K562 (cell line): ENCODE results near the gene CHST15. TPM values are rescaled to one million over a fixed set of nuclear protein-coding genes. Genes with fewer than 3 reads are reported as not detected.

Experiments used
- ATAC-seq: fragments of 200-7000 bp; cut with Tn5 transposase; 3 replicates; pipeline ENCODE4 v1.9.1; 2020; ENCODE audit warnings: moderate library complexity
- BruUV-seq: library from RNA; stranded (reverse); fragments of 400-500 nt; replicated peaks from 2 replicates; lab custom pipeline; 2021; lab: Mats Ljungman, UMichigan
- CTCF ChIA-PET: fragments of 300-600 bp; formaldehyde crosslinking; extraction: SDS; loops from one replicate; lab custom pipeline; 2021; ENCODE audit warnings: low intra/inter-chr PET ratio; lab: Yijun Ruan, JAX
- POLR2A ChIA-PET: fragments of 300-600, 350-650 bp; sonication (Branson Sonifier 250); formaldehyde crosslinking; extraction: SDS; loops from one replicate; lab custom pipeline; 2021; ENCODE audit warnings: antibody characterized with exemption, inconsistent platforms; lab: Yijun Ruan, JAX
- DNase-seq, 4 experiments: peaks; one replicate each; pipeline versions ENCODE4 v3.0.0 to v3.0.0-alpha.2; 2011 to 2018; ENCODE audit warnings: low spot score in 3 of 4, mixed read lengths in 3 of 4; ENCODE audit errors: extremely low read depth in 1 of 4
- FAIRE-seq: peaks from 2 replicates; lab custom pipeline; 2011; peaks lifted over from hg19 to GRCh38; lab: Jason Lieb, UNC
- H2AFZ ChIP-seq: 2 replicates; pipeline ENCODE4 v1.6.0; 2011; ENCODE audit warnings: low read depth, low read length, control low read depth, inconsistent platforms
- H3K27ac ChIP-seq: fragments of 200-600 bp; 3 replicates; pipeline ENCODE4 v1.8.0; 2011; ENCODE audit warnings: low read depth, mild to moderate bottlenecking, control low read depth, inconsistent platforms, low read length, moderate library complexity, mixed read lengths; ENCODE audit errors: extremely low read depth
- H3K27me3 ChIP-seq, 2 experiments: fragments of 300-600 bp in 1 of 2; 2 replicates in 1 of 2; 3 replicates in 1 of 2; pipeline versions ENCODE4 v1.6.0 to v1.8.0; 2011; ENCODE audit warnings: inconsistent platforms in 2 of 2, low read length in 2 of 2, mild to moderate bottlenecking in 1 of 2, mixed read lengths in 1 of 2, moderate library complexity in 1 of 2; ENCODE audit not compliant: control insufficient read depth in 2 of 2, insufficient read depth in 2 of 2
- H3K36me3 ChIP-seq: fragments of 300-600 bp; 3 replicates; pipeline ENCODE4 v1.8.0; 2011; ENCODE audit warnings: mild to moderate bottlenecking, low read length, inconsistent platforms; ENCODE audit not compliant: control insufficient read depth, insufficient read depth
- H3K4me1 ChIP-seq, 2 experiments: fragments of 200-600 bp in 1 of 2; replicated peaks in 1 of 2; 2 replicates in 1 of 2; 3 replicates in 1 of 2; pipeline versions ENCODE4 v1.5.1 to v1.8.0; 2011; ENCODE audit warnings: inconsistent platforms in 2 of 2, low read length in 2 of 2, mild to moderate bottlenecking in 1 of 2, mixed read lengths in 1 of 2, moderate library complexity in 1 of 2; ENCODE audit not compliant: control insufficient read depth in 2 of 2, insufficient read depth in 2 of 2
- H3K4me2 ChIP-seq: 2 replicates; pipeline ENCODE4 v1.6.1; 2011; ENCODE audit warnings: low read length, control low read depth, inconsistent platforms, mixed read lengths; ENCODE audit not compliant: insufficient read depth
- H3K4me3 ChIP-seq: fragments of 200-600 bp; sonication (generic), shearing (Covaris generic); 2 replicates; pipeline ENCODE4 v1.5.1; 2016; ENCODE audit warnings: control low read depth, inconsistent platforms
- H3K79me2 ChIP-seq: fragments of 200-600 bp; 3 replicates; pipeline ENCODE4 v1.8.0; 2011; ENCODE audit warnings: low read length, inconsistent platforms; ENCODE audit not compliant: control insufficient read depth, insufficient read depth
- H3K9ac ChIP-seq, 2 experiments: 2 replicates each; pipeline versions ENCODE4 v1.6.0 to v1.6.1; 2011; ENCODE audit warnings: low read depth in 2 of 2, low read length in 2 of 2, control low read depth in 1 of 2, inconsistent platforms in 1 of 2, mild to moderate bottlenecking in 1 of 2, mixed read lengths in 1 of 2; ENCODE audit not compliant: insufficient read depth in 1 of 2
- H3K9me1 ChIP-seq: one replicate; pipeline ENCODE4 v1.6.0; 2011; ENCODE audit warnings: inconsistent platforms, mild to moderate bottlenecking, low read length, moderate library complexity; ENCODE audit not compliant: control insufficient read depth, insufficient read depth
- H3K9me3 ChIP-seq: replicated peaks from 2 replicates; pipeline ENCODE4 v1.5.1; 2011; ENCODE audit warnings: low read depth, low read length, inconsistent platforms; ENCODE audit not compliant: control insufficient read depth, insufficient read depth
- H4K20me1 ChIP-seq: replicated peaks from 2 replicates; pipeline ENCODE4 v1.6.1; 2011; ENCODE audit warnings: low read length, inconsistent platforms, mixed read lengths; ENCODE audit not compliant: control insufficient read depth, insufficient read depth
- ARNT ChIP-seq, 2 experiments: fragments of 450-650 bp; IDR thresholded peaks; 2 replicates each; pipeline ENCODE4 v1.6.1; 2016; ENCODE audit warnings: mild to moderate bottlenecking in 1 of 2
- CBFB ChIP-seq: sonication (generic); formaldehyde crosslinking; IDR thresholded peaks from 2 replicates; pipeline ENCODE4 v1.4.0; 2020; ENCODE audit warnings: mild to moderate bottlenecking, missing genetic modification reagents
- CBX1 ChIP-seq: sonication (generic); IDR thresholded peaks from 2 replicates; pipeline ENCODE4 v1.6.1; 2016; ENCODE audit warnings: antibody characterized with exemption, low read depth, mild to moderate bottlenecking
- CREB1 ChIP-seq, 2 experiments: sonication (generic) in 1 of 2; formaldehyde crosslinking in 1 of 2; IDR thresholded peaks; 2 replicates each; pipeline versions ENCODE4 v1.6.1 to v1.8.0; 2012 to 2022; ENCODE audit warnings: inconsistent platforms in 1 of 2, mild to moderate bottlenecking in 1 of 2, missing genetic modification reagents in 1 of 2, moderate library complexity in 1 of 2
- CREBBP ChIP-seq: IDR thresholded peaks from one replicate; pipeline ENCODE4 v1.6.1; 2012; ENCODE audit warnings: low read depth, mild to moderate bottlenecking, control low read depth, inconsistent platforms, low read length
- ESRRA ChIP-seq: fragments of 450-650 bp; IDR thresholded peaks from 2 replicates; pipeline ENCODE4 v1.6.1; 2014; ENCODE audit warnings: low read depth, mild to moderate bottlenecking, moderate library complexity, borderline replicate concordance
- MCM5 ChIP-seq: fragments of 450-650 bp; IDR thresholded peaks from 2 replicates; pipeline ENCODE4 v1.6.1; 2016; ENCODE audit warnings: low read depth
- NBN ChIP-seq: fragments of 450-650 bp; IDR thresholded peaks from 2 replicates; pipeline ENCODE4 v1.6.1; 2016; ENCODE audit warnings: low read depth, mild to moderate bottlenecking
- POLR2B ChIP-seq: fragments of 450-650 bp; IDR thresholded peaks from 2 replicates; pipeline ENCODE4 v1.6.1; 2018; ENCODE audit warnings: low read depth; ENCODE audit not compliant: partially characterized antibody
- POLR2G ChIP-seq: fragments of 200-400 bp; formaldehyde crosslinking; IDR thresholded peaks from 2 replicates; pipeline ENCODE4 v1.6.1; 2017; ENCODE audit warnings: low read depth, mild to moderate bottlenecking, antibody characterized with exemption, low read length, moderate library complexity
- RNF2 ChIP-seq: sonication (generic); IDR thresholded peaks from 2 replicates; pipeline ENCODE4 v1.6.1; 2016
- SMAD1 ChIP-seq: fragments of 150-350 bp; IDR thresholded peaks from 2 replicates; pipeline ENCODE4 v1.6.1; 2014; ENCODE audit warnings: low read length, low read depth; ENCODE audit not compliant: partially characterized antibody
- SMAD3 ChIP-seq: fragments of 450-650 bp; formaldehyde crosslinking; conservative IDR thresholded peaks from 2 replicates; pipeline ENCODE4 v1.4.0; 2020; ENCODE audit warnings: mild to moderate bottlenecking
- SMARCE1 ChIP-seq: fragments of 450-650 bp; IDR thresholded peaks from 2 replicates; pipeline ENCODE4 v1.7.1; 2016; ENCODE audit warnings: mild to moderate bottlenecking
- SP1 ChIP-seq: sonication (generic); formaldehyde crosslinking; IDR thresholded peaks from 2 replicates; pipeline ENCODE4 v1.8.1; 2022; ENCODE audit warnings: mild to moderate bottlenecking, missing genetic modification reagents
- SUPT5H ChIP-seq: fragments of 450-650 bp; IDR thresholded peaks from 2 replicates; pipeline ENCODE4 v1.6.1; 2016
- ZFP36 ChIP-seq: fragments of 150-350 bp; IDR thresholded peaks from 2 replicates; pipeline ENCODE4 v1.6.1; 2018; ENCODE audit warnings: low read length, low read depth; ENCODE audit not compliant: partially characterized antibody
- ZNF143 ChIP-seq: sonication (generic); formaldehyde crosslinking; IDR thresholded peaks from 2 replicates; pipeline ENCODE4 v1.9.0; 2022; ENCODE audit warnings: mild to moderate bottlenecking, missing genetic modification reagents
- ZNF277 ChIP-seq: fragments of 250-450 bp; sonication (Bioruptor Pico); IDR thresholded peaks from 2 replicates; pipeline ENCODE4 v1.8.0; 2022; ENCODE audit warnings: inconsistent platforms, mild to moderate bottlenecking, moderate library complexity, borderline replicate concordance
- WGBS: fragments of 100-300 bp; shearing (Covaris generic); methylation state at CpG from one replicate; pipeline ENCODE4 v1.1.6; 2016; ENCODE audit warnings: low coverage, mixed read lengths; ENCODE audit not compliant: insufficient coverage; ENCODE audit errors: missing lambda C conversion rate; 5-methylcytosine and 5-hydroxymethylcytosine counted together
- in situ Hi-C: fragments of 300-500 bp; cut with MboI; formaldehyde crosslinking; loops from 4 replicates; pipeline ENCODE4 v1.15.0; 2018; ENCODE audit warnings: inconsistent platforms, mixed read lengths
- intact Hi-C: fragments of 100-400 bp; cut with micrococcal nuclease; formaldehyde crosslinking; loops from 2 replicates; pipeline ENCODE4 v1.14.2; 2022
- polyA plus RNA-seq, 8 experiments: library from polyadenylated mRNA; depleted of rRNA in 4 of 8; stranded (reverse) in 5 of 8; unstranded in 3 of 8; fragments of >200 nt; fragmentation: Nextera tagmentation in 2 of 8; fragmentation: Illumina TruSeq in 1 of 8; extraction: Ambion mirVana in 2 of 8; extraction: Trizol in 1 of 8; gene quantifications; 2 replicates each; pipeline versions ENCODE4 v1.2.1 to v1.2.3, GENCODE V29; 2011 to 2014; ENCODE audit warnings: inconsistent platforms in 1 of 8, missing spikeins in 1 of 8
- total RNA-seq, 7 experiments: library from RNA; depleted of rRNA in 6 of 7; stranded (reverse); fragments of >200 nt in 6 of 7; fragmentation: Illumina TruSeq in 2 of 7; extraction: Trizol in 2 of 7; gene quantifications; 2 replicates each; pipeline versions ENCODE4 v1.2.1 to v1.2.3, GENCODE V29; 2011 to 2021; ENCODE audit warnings: low replicate concordance in 1 of 7

The CHST15 gene
- total and polyA plus RNA-seq, 9 of the 15 experiments (the other 6 are each of a cell fraction or from before 2014, with no cell fraction given): 0.04 to 0.16 (median 0.08) TPM

GRCh38 chr10:124043310-124044142 lies 49.9 kb downstream of the CHST15 start (continued):
- TF ChIP-seq CBFB (no peak), SP1 (CRISPR knock-in tag) (no peak)
- TF ChIP-seq, all 486 proteins: peak for 0

- no peak overlapping the region for H2AFZ ChIP-seq
- in situ Hi-C loops (no loop called here), intact Hi-C loops (no loop called here)
- DNase-seq (no peak), FAIRE-seq (no peak), ATAC-seq (no peak)
- peaks cover 0 to 3% of the 10 kb centered on the region in 2 experiments; a peak in 1 of 5 replicates for H3K4me1 ChIP-seq
- no peak overlapping the region for H3K4me3 ChIP-seq
- H3K9me3 ChIP-seq: no peaks in the 10 kb centered on the region
- TF ChIP-seq SMARCE1: no peak
- no peak for TF ChIP-seq NBN
- TF ChIP-seq CBX1: no peak
- no peak for TF ChIP-seq ARNT (IDR thresholded peaks at IDR 0.05)
- TF ChIP-seq CREBBP: no peak
- no peak for TF ChIP-seq ZNF277
- TF ChIP-seq ESRRA: no peak
- TF ChIP-seq RNF2: no peak
- TF ChIP-seq SUPT5H: no peak
- no peak for TF ChIP-seq SMAD3 (CRISPR knock-in tag)
- no peak for TF ChIP-seq ZFP36
- TF ChIP-seq POLR2G: no peak
- TF ChIP-seq SMAD1: no peak
- TF ChIP-seq ZNF143 (CRISPR knock-in tag): no peak
- no peak for TF ChIP-seq CREB1 (IDR thresholded peaks at IDR 0.05)
- TF ChIP-seq CREB1 (CRISPR knock-in tag; IDR thresholded peaks at IDR 0.05): no peak
- TF ChIP-seq POLR2B: no peak
- TF ChIP-seq MCM5: no peak
- no peak overlapping the region for H3K27ac ChIP-seq
- no peak overlapping the region for H3K4me2 ChIP-seq
- no TSS peak for BruUV-seq
- CTCF ChIA-PET: no interaction called here
- no peaks in the 10 kb centered on the region for H3K9me1 ChIP-seq
- H3K9ac ChIP-seq: no peak overlapping the region
- 2% methylated on average over 6 of the region's 8 CpGs for WGBS
- no peaks in the 10 kb centered on the region for H3K79me2 ChIP-seq
- POLR2A ChIA-PET: no interaction called here
- peaks cover 6 to 40% of the 10 kb centered on the region in 2 experiments; a peak in 3 of 5 replicates for H3K27me3 ChIP-seq
- H4K20me1 ChIP-seq: no peaks in the 10 kb centered on the region; the same call in 1 of the 2 replicates
- H3K36me3 ChIP-seq: no peaks in the 10 kb centered on the region
Observed at GRCh38 chr10:124042656-124043309, 50.6 kb downstream of the CHST15 start.
